Uterus (tissue), 2 donors: ENCODE data around the gene RNASE13.

ENCODE experiments used
- CTCF ChIP-seq, 4 experiments: fragments of 200-600 bp in 2 of 4; fragments of 450-650 bp in 2 of 4; sonication (generic) in 2 of 4; IDR thresholded peaks; one replicate each; pipeline ENCODE4 v1.5.1; 2016 to 2019; ENCODE audit warnings: antibody characterized with exemption in 4 of 4, mild to moderate bottlenecking in 2 of 4, moderate library complexity in 1 of 4
- POLR2A ChIP-seq, 2 donors: fragments of 450-650 bp; IDR thresholded peaks; one replicate each; pipeline ENCODE4 v1.6.1; 2016; ENCODE audit warnings: antibody characterized with exemption in 2 of 2, mild to moderate bottlenecking in 1 of 2, moderate library complexity in 1 of 2

GRCh38 chr14:21026274-21026987 lies 8.2 kb downstream of the RNASE13 start:
- TF ChIP-seq POLR2A (IDR thresholded peaks at IDR 0.05) (no peak), CTCF (IDR thresholded peaks at IDR 0.05) (no peak)
